Measurements from ENCODE around the gene ELF5.

Gene ELF5

DNA sequence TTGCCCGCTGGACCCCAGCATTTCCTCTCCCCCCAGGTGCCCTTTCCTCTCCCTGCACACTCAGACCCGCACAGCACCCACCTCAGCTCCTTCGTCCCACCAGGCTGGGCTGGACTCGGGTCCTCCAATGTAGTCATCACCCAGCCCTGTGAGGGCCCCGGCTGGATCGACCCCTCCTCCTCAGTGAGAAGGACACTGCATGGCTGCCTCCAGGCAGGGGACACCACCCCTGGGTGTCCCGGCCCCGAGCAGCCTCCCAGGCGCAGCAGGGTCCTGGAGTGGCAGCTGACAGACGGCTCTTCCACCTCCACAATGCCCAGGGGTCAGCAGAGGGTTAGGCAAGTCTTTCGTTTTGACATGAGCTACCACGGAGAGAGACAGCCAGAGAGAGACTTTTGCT lies 11.1 kb upstream of the ELF5 start:
- no peak for DNase-seq

- DNase-seq: no peak
Measured at GRCh38 chr11:34523053-34523452, 9.5 kb upstream of the ELF5 start.

DNA sequence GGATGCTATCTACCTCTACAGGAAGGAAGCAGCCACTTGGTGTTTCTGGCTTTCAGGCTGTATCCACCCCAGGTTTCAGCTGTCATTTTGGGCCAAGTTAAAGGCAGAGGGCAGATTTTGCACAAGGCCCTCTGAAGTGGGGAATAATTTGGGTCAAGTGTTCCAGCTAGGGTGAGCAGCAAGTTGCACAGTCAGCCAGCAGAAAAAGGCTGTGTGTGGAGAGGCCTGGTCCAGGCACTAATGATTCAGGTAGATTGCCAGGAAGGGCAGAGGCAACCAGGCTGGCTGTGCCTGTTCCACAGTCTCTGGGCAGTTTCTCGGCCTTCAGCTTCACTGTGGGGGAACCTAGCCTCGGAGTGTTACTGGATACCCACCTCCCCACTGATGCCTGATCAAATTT lies 8.6 kb upstream of the ELF5 start:
- DNase-seq: no peak

DNA sequence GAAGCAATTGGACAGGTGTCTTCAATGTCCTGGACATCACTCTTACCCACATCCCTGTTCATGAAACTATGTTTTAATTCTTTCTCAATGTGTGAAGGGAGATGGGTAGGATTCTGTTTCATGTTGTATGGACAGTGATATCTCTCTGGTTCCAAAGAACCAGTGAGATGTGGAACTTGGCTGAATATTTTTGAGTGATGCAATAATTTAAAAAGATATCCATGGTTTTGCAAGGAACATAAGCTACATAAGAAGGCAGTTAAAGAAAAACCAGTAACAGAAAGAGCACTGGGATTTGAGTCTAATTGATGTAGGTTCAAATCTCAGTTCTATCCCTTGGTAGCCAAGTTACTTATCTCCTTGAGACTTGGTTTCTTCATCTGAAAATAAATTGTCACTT lies 7.7 kb upstream of the ELF5 start:
- no peak for DNase-seq

DNA sequence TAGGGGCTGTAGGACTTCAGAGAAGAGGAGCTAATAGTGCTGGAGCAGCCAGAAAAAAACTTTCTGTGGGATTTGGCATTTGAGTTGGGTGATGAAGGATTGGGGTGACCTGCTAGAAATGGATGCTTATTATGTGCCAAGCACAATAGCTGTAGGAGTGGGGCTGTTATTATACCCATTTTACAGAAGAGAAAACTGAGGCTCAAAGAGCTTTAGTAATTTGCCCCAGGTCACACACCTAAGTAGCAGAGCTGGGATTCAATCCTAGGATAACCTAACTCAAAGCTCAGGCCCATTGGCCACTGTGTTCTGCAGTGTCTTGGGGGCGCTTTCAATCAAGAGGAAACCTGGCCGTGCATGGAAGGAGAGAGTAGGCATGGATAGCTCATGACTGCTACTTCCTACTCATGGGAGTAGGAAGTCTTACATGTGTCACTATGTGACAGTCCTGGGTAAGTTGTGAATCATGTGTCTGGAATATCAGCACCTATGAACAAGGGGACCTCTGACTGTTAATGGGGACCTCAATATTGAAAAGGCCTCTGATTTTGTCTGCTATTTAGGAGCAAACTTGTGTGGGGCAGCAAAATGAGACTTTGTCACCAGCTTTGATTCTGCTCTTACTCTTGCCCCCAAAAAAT lies 6.1 kb upstream of the ELF5 start:
- no peak for DNase-seq

DNA sequence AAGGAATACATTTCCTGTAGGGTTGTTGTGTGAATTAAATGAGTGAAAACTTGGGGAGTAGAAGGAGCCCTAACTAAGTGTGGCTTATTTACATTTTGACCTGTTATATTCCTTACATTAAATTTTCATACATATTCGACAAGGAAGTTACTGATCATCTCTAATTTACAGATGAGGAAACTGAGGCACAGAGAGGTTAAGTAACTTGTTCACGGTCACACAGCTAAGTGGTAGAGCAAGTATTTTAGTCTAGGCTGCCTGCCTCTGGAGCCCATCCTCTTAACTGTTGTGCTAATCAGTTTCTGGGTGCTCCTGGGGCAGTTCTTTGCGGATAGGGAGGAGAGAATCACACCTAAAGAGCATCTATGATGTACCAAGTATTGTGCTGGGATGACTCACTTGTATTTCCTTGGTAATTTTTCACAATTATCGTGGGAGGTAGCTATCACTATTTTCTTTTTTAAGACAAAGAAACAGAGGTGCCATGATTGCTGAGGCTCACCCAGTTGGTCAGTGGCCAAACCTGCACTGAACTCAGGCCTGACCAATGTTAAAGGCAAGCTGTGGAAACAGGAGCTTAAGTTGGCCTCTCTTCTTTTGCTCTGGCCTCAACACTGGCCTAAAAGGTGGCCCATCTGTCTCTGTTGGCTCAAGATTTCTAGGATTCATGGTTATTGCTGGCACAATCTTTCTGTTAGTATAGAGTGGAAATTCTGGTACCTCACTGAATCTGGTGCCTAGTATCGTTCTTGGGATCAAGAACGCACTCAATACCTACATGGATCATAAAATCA lies 2.9 kb upstream of the ELF5 start:
- no peak for DNase-seq

GRCh38 chr11:34514597-34514996 lies 1.0 kb upstream of the ELF5 start:
- DNase-seq: no peak

GRCh38 chr11:34512840-34513681 lies 533 bp downstream of the ELF5 start:
- no peak for DNase-seq

- DNase-seq: no peak
Measured at GRCh38 chr11:34510673-34511072, 2.9 kb downstream of the ELF5 start.

DNA sequence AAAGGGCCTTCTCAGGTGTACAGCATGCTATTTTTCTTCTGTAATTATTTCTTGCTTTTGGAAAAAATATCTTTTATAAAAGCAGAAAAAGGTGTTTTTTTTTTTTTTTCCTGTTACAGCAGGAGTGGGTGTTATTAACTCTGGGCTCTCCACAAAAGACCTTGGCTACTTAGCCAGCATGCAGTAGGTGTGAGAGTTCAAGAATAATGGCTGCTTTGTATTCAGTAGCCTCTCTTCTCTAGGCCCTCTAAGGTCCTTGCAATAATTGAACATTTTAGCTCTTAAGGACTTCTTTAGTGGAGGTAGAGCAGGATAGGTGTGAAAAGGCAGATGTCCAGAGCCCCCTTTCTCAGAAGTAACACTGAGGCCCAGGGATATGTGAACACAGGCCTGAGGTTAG lies 3.4 kb downstream of the ELF5 start:
- DNase-seq: no peak

GRCh38 chr11:34509336-34509876 lies 4.2 kb downstream of the ELF5 start:
- DNase-seq: no peak

GRCh38 chr11:34508524-34508923 lies 5.1 kb downstream of the ELF5 start:
- DNase-seq: no peak

GRCh38 chr11:34507610-34508009 lies 6.0 kb downstream of the ELF5 start:
- no peak for DNase-seq

DNA sequence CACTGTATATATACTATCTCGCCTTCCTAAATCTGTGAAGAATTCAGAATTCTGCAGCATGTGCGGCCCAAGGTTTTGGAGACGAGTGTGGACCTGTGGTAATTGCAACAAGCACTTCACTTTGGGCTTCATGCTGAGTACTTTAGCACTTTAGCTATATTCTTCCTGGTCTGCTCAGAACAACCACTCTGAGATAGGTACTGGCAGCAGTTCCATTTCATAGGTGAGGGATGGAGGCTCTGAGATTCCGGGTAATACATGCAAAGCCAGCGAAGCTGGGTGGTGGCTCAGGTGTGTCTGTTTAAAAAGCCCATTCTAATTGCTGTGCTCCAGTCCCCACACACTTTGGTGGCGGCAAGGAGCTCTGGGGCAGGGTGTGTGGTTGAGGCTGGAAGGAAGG lies 6.4 kb downstream of the ELF5 start:
- no peak for DNase-seq

DNA sequence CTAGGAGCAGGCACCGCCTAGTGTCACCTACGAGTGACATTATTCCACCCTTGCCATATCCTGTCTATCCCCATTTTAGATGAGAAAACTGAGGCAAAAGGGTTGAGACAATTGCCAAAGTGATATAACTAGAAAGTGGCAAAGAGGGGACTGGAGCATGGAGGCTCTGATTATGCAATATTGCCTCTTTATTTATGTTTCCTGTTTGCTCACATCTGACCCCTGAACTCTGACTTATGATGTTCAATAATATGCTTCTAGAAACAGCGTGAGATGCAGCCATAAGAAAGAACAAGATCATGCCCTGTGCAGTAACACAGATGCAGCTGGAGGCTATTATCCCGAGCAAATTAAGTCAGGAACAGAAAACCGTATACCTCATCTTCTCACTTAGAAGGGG lies 7.7 kb downstream of the ELF5 start:
- no peak for DNase-seq

- no peak for DNase-seq
Measured at GRCh38 chr11:34502949-34503348, 10.6 kb downstream of the ELF5 start.

DNA sequence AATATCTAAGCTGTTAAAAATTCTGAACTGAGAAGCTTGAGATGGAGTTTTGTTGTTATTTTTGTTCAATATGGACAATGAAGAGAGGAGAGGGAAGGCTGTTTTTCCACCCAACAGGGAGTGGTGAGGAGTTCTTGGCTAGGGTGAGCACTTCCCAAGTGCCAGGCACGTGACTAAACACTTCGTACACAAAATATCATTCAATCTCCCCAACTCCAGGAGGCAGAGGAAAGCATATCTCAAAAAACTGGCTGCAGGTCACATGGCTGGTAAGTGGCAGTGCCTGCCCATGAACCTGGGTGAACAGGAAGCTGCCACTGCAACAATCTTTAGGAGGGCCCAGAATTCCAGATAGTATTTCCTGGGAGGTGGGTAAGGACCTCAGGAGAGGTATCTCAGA lies 11.6 kb downstream of the ELF5 start:
- DNase-seq: no peak

DNA sequence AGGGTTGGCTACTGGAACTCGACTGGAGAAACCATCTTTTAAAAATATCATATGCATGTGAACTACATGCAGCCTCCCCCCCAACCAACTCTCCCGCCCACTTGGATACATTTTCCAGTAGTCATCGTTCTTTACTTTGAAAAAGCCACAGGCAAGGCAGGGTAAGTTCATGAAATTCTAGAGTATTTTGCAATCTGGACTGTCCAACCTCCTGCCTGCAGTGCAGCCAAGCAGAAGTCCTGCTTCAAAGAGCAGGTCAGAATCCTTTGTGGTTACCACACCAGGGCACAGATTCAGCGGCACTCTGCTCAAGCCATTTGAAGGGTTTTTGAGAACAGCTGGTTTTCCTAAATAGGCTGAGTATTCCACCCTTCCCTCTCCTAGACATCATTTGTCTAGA lies 12.1 kb downstream of the ELF5 start:
- no peak for DNase-seq

- no peak for DNase-seq
Measured at GRCh38 chr11:34499719-34500500, 13.7 kb downstream of the ELF5 start.

GRCh38 chr11:34495724-34496377 lies 17.7 kb downstream of the ELF5 start:
- DNase-seq: no peak

GRCh38 chr11:34495239-34495723 lies 18.3 kb downstream of the ELF5 start:
- no peak for DNase-seq
